SK-N-MC (cell line): ENCODE measurements around the gene ANKS1B.
"Not testable (repeated sequence)": the region's sequence is repeated elsewhere in the genome, so short reads cannot be mapped to it uniquely, and the experiment has no call there.

Experiments used
- DNase-seq: peaks from one replicate; pipeline ENCODE4 v3.0.0-alpha.2; 2011; ENCODE audit warnings: low read depth, low spot score
- H3K27ac ChIP-seq: fragments of 200-600 bp; sonication (generic); 2 replicates; pipeline ENCODE4 v1.5.1; 2016; ENCODE audit warnings: mixed run types
- H3K36me3 ChIP-seq: fragments of 200-600 bp; sonication (generic); 2 replicates; pipeline ENCODE4 v1.6.1; 2017; ENCODE audit warnings: antibody characterized with exemption, low read length, mixed read lengths; ENCODE audit not compliant: insufficient read depth
- H3K4me3 ChIP-seq: fragments of 200-600 bp; sonication (generic); 2 replicates; pipeline ENCODE4 v1.5.1; 2016
- H3K9ac ChIP-seq: fragments of 200-600 bp; sonication (generic); 2 replicates; pipeline ENCODE4 v1.8.0; 2017; ENCODE audit warnings: mixed run types, mixed read lengths; ENCODE audit not compliant: insufficient read length
- H3K9me3 ChIP-seq: fragments of 200-600 bp; sonication (generic); 2 replicates; pipeline ENCODE4 v1.6.1; 2017; ENCODE audit warnings: low read depth, mild to moderate bottlenecking, antibody characterized with exemption, low read length, moderate library complexity, mixed read lengths
- EZH2 ChIP-seq: fragments of 200-600 bp; sonication (generic); IDR thresholded peaks from one replicate; pipeline ENCODE4 v1.6.1; 2017; ENCODE audit warnings: antibody characterized with exemption
- FOXP2 ChIP-seq: optimal IDR thresholded peaks from 2 replicates; pipeline ENCODE3; 2011; ENCODE audit warnings: mild to moderate bottlenecking, moderate library complexity; ENCODE audit not compliant: insufficient read depth; ENCODE audit errors: extremely low read length, control extremely low read depth
- POLR2AphosphoS5 ChIP-seq: IDR thresholded peaks from 2 replicates; pipeline ENCODE4 v1.6.1; 2012; ENCODE audit warnings: mild to moderate bottlenecking, low read depth, low read length, borderline replicate concordance

The ANKS1B gene

GRCh38 chr12:99596762-99597161 lies 388.0 kb downstream of the ANKS1B start:
- Histone ChIP-seq H3K4me3 (no peak overlapping the region), H3K27ac (no peak overlapping the region), H3K36me3 (no peaks in the 10 kb centered on the region), H3K9ac (no peak overlapping the region), H3K9me3 (no peaks in the 10 kb centered on the region)
- DNase-seq, result no peak
- TF ChIP-seq POLR2AphosphoS5 (no peak), EZH2 (no peak), FOXP2 (no peak)

GRCh38 chr12:99577125-99577524 lies 407.6 kb downstream of the ANKS1B start:
- not testable (repeated sequence) for H3K27ac ChIP-seq, DNase-seq, H3K36me3 ChIP-seq, H3K4me3 ChIP-seq, H3K9ac ChIP-seq, H3K9me3 ChIP-seq

GRCh38 chr12:99573980-99574379 lies 410.8 kb downstream of the ANKS1B start:
- H3K9me3 ChIP-seq, result no peaks in the 10 kb centered on the region
- H3K9ac ChIP-seq, result no peak overlapping the region
- no peak for TF ChIP-seq POLR2AphosphoS5
- TF ChIP-seq EZH2, result no peak
- no peak for TF ChIP-seq FOXP2
- no peak for DNase-seq
- H3K27ac ChIP-seq, result no peak overlapping the region
- no peaks in the 10 kb centered on the region for H3K36me3 ChIP-seq
- no peak overlapping the region for H3K4me3 ChIP-seq

- Histone ChIP-seq H3K9me3 (no peaks in the 10 kb centered on the region), H3K27ac (no peak overlapping the region), H3K36me3 (no peaks in the 10 kb centered on the region), H3K4me3 (no peak overlapping the region), H3K9ac (no peak overlapping the region)
- TF ChIP-seq POLR2AphosphoS5, result no peak
- no peak for TF ChIP-seq EZH2
- no peak for TF ChIP-seq FOXP2
- DNase-seq, result no peak
These were observed 417.7 kb downstream of the ANKS1B start for GRCh38 chr12:99567072-99567471.

- H3K9ac ChIP-seq, result no peak overlapping the region
- no peak overlapping the region for H3K4me3 ChIP-seq
- no peak for TF ChIP-seq POLR2AphosphoS5
- TF ChIP-seq FOXP2, result no peak
- TF ChIP-seq EZH2, result no peak
- H3K36me3 ChIP-seq, result no peaks in the 10 kb centered on the region
- no peak overlapping the region for H3K27ac ChIP-seq
- no peaks in the 10 kb centered on the region for H3K9me3 ChIP-seq
- DNase-seq, result no peak
These were observed 426.6 kb downstream of the ANKS1B start for GRCh38 chr12:99558109-99558508.

GRCh38 chr12:99553461-99553860 lies 431.3 kb downstream of the ANKS1B start:
- H3K36me3 ChIP-seq, result no peaks in the 10 kb centered on the region
- H3K27ac ChIP-seq, result no peak overlapping the region
- H3K9me3 ChIP-seq, result no peaks in the 10 kb centered on the region
- no peak for TF ChIP-seq EZH2
- no peak for DNase-seq
- no peak overlapping the region for H3K9ac ChIP-seq
- no peak overlapping the region for H3K4me3 ChIP-seq

- Histone ChIP-seq H3K36me3 (no peaks in the 10 kb centered on the region), H3K9me3 (no peaks in the 10 kb centered on the region), H3K27ac (no peak overlapping the region), H3K9ac (no peak overlapping the region), H3K4me3 (no peak overlapping the region)
- DNase-seq, result no peak
- TF ChIP-seq EZH2 (no peak), FOXP2 (no peak), POLR2AphosphoS5 (no peak)
These were observed 432.7 kb downstream of the ANKS1B start for GRCh38 chr12:99552022-99552421.

- no peak overlapping the region for H3K27ac ChIP-seq
- no peaks in the 10 kb centered on the region for H3K9me3 ChIP-seq
- TF ChIP-seq POLR2AphosphoS5 (no peak), EZH2 (no peak), FOXP2 (no peak)
- H3K36me3 ChIP-seq, result no peaks in the 10 kb centered on the region
- no peak overlapping the region for H3K9ac ChIP-seq
- no peak overlapping the region for H3K4me3 ChIP-seq
- DNase-seq, result no peak
These were observed 435.1 kb downstream of the ANKS1B start for GRCh38 chr12:99549651-99550050.

- H3K4me3 ChIP-seq, result no peak overlapping the region
- no peak for DNase-seq
- H3K36me3 ChIP-seq, result no peaks in the 10 kb centered on the region
- no peak overlapping the region for H3K27ac ChIP-seq
- no peaks in the 10 kb centered on the region for H3K9me3 ChIP-seq
- H3K9ac ChIP-seq, result no peak overlapping the region
- TF ChIP-seq POLR2AphosphoS5 (no peak), EZH2 (no peak), FOXP2 (no peak)
These were observed 435.5 kb downstream of the ANKS1B start for GRCh38 chr12:99549196-99549595.
